GM19452 (cell line): ENCODE results near the gene RNF149.
"Not testable (repeated sequence)": the region's sequence is repeated elsewhere in the genome, so short reads cannot be mapped to it uniquely, and the experiment has no call there.

Experiments used
- ATAC-seq: cut with Tn5 transposase; IDR thresholded peaks from one replicate; pipeline ENCODE4 v1.9.1; 2021; ENCODE audit not compliant: unreplicated experiment

RNF149 gene

GRCh38 chr2:101258804-101259203 lies 49.7 kb downstream of the RNF149 start:
- ATAC-seq, result no peak

- ATAC-seq, result no peak
These were observed 52.2 kb downstream of the RNF149 start for GRCh38 chr2:101256316-101256715.

GRCh38 chr2:101255501-101255900 lies 53.0 kb downstream of the RNF149 start:
- ATAC-seq, result no peak

GRCh38 chr2:101253703-101254450 lies 54.6 kb downstream of the RNF149 start:
- ATAC-seq, result no peak

- ATAC-seq, result peak; percentile 52
These were observed 55.3 kb downstream of the RNF149 start for GRCh38 chr2:101253013-101253702.

- peak; percentile 87 for ATAC-seq
These were observed 56.0 kb downstream of the RNF149 start, which contains the start of gene CNOT11 for GRCh38 chr2:101252408-101253012. CNOT11 (plus strand) TSS chr2:101252886; CDS start chr2:101252965, 79 bp downstream.

- ATAC-seq, result peak; percentile 65
These were observed 56.6 kb downstream of the RNF149 start for GRCh38 chr2:101251844-101252407.

GRCh38 chr2:101251246-101251781 lies 57.2 kb downstream of the RNF149 start:
- not testable (repeated sequence) for ATAC-seq

GRCh38 chr2:101249826-101250225 lies 58.7 kb downstream of the RNF149 start:
- no peak for ATAC-seq

- not testable (repeated sequence) for ATAC-seq
These were observed 59.7 kb downstream of the RNF149 start for GRCh38 chr2:101248756-101249155.

- not testable (repeated sequence) for ATAC-seq
These were observed 63.0 kb downstream of the RNF149 start for GRCh38 chr2:101245468-101245867.

GRCh38 chr2:101244899-101245298 lies 63.6 kb downstream of the RNF149 start:
- ATAC-seq, result not testable (repeated sequence)

GRCh38 chr2:101244373-101244772 lies 64.1 kb downstream of the RNF149 start:
- not testable (repeated sequence) for ATAC-seq

GRCh38 chr2:101241158-101241557 lies 67.3 kb downstream of the RNF149 start:
- no peak for ATAC-seq

GRCh38 chr2:101240694-101241093 lies 67.8 kb downstream of the RNF149 start:
- ATAC-seq, result not testable (repeated sequence)

- ATAC-seq, result not testable (repeated sequence)
These were observed 68.8 kb downstream of the RNF149 start for GRCh38 chr2:101239760-101240118.

GRCh38 chr2:101238930-101239759 lies 69.4 kb downstream of the RNF149 start:
- ATAC-seq, result no peak

GRCh38 chr2:101237944-101238343 lies 70.6 kb downstream of the RNF149 start:
- ATAC-seq, result not testable (repeated sequence)

- not testable (repeated sequence) for ATAC-seq
These were observed 72.5 kb downstream of the RNF149 start for GRCh38 chr2:101235956-101236355.
